OCI-LY7 (cell line): Measurements from ENCODE around the gene FAU. TPM values are rescaled to one million over a fixed set of nuclear protein-coding genes. Genes with fewer than 3 reads are reported as not detected.

Experiments used
- BruUV-seq: library from RNA; stranded (reverse); fragments of 400-500 nt; replicated peaks from 2 replicates; lab custom pipeline; 2021; lab: Mats Ljungman, UMichigan
- CTCF ChIA-PET: fragments of 300-600 bp; sonication (Branson Sonifier 250); formaldehyde crosslinking; loops from one replicate; lab custom pipeline; 2022; ENCODE audit warnings: antibody characterized with exemption; ENCODE audit not compliant: unreplicated experiment; lab: Charles Lee
- POLR2A ChIA-PET: fragments of 300-600 bp; sonication (Branson Sonifier 250); formaldehyde crosslinking; loops from one replicate; lab custom pipeline; 2022; ENCODE audit warnings: antibody characterized with exemption; lab: Charles Lee
- DNase-seq: peaks from one replicate; pipeline ENCODE4 v3.0.0-alpha.2; 2015; ENCODE audit warnings: low spot score
- H2AFZ ChIP-seq: fragments of 200-600 bp; sonication (generic), shearing (Covaris generic); 2 replicates; pipeline ENCODE4 v1.6.1; 2014; ENCODE audit warnings: mild to moderate bottlenecking, antibody characterized with exemption, low read length, moderate library complexity
- H3K27ac ChIP-seq: fragments of 200-600 bp; sonication (generic); 2 replicates; pipeline ENCODE4 v1.5.1; 2014; ENCODE audit warnings: mixed run types, low read depth, mild to moderate bottlenecking, moderate library complexity, low read length, inconsistent platforms; ENCODE audit not compliant: poor library complexity, severe bottlenecking
- H3K36me3 ChIP-seq: fragments of 200-600 bp; sonication (generic); 2 replicates; pipeline ENCODE4 v1.6.1; 2014; ENCODE audit warnings: mild to moderate bottlenecking, antibody characterized with exemption, low read length, moderate library complexity, mixed read lengths; ENCODE audit not compliant: insufficient read depth
- H3K4me1 ChIP-seq: fragments of 200-600 bp; sonication (generic); 2 replicates; pipeline ENCODE4 v1.5.1; 2014; ENCODE audit warnings: mild to moderate bottlenecking, low read length; ENCODE audit not compliant: insufficient read depth, poor library complexity, severe bottlenecking
- H3K4me2 ChIP-seq: fragments of 200-600 bp; sonication (generic); 2 replicates; pipeline ENCODE4 v1.6.1; 2014; ENCODE audit warnings: mild to moderate bottlenecking, low read length
- H3K4me3 ChIP-seq: fragments of 200-600 bp; sonication (generic); 2 replicates; pipeline ENCODE4 v1.5.1; 2014; ENCODE audit warnings: mild to moderate bottlenecking, low read depth, low read length; ENCODE audit not compliant: poor library complexity, severe bottlenecking
- H3K79me2 ChIP-seq: fragments of 200-600 bp; sonication (generic); 2 replicates; pipeline ENCODE4 v1.6.1; 2016; ENCODE audit warnings: low read depth, mild to moderate bottlenecking, low read length, moderate library complexity, mixed read lengths; ENCODE audit not compliant: insufficient read depth
- H3K9me2 ChIP-seq: fragments of 200-600 bp; sonication (generic); 2 replicates; pipeline ENCODE4 v1.6.1; 2016; ENCODE audit warnings: mild to moderate bottlenecking, low read length, mixed read lengths; ENCODE audit not compliant: insufficient read depth
- H3K9me3 ChIP-seq: fragments of 200-600 bp; sonication (generic); 2 replicates; pipeline ENCODE4 v1.6.1; 2014; ENCODE audit warnings: mild to moderate bottlenecking, mixed run types, low read length, mixed read lengths
- H4K20me1 ChIP-seq: fragments of 200-600 bp; sonication (generic); 2 replicates; pipeline ENCODE4 v1.6.1; 2014; ENCODE audit warnings: mild to moderate bottlenecking, antibody characterized with exemption, low read length, moderate library complexity, mixed read lengths; ENCODE audit not compliant: insufficient read depth
- CTCF ChIP-seq: fragments of 200-600 bp; sonication (generic); conservative IDR thresholded peaks from 2 replicates; pipeline ENCODE4 v1.5.1; 2014; ENCODE audit warnings: mild to moderate bottlenecking, antibody characterized with exemption, low read length, moderate library complexity, mixed read lengths
- EZH2phosphoT487 ChIP-seq: fragments of 200-600 bp; sonication (generic); IDR thresholded peaks from 2 replicates; pipeline ENCODE4 v1.6.1; 2018; ENCODE audit warnings: low read depth, borderline replicate concordance, mild to moderate bottlenecking, mixed run types, antibody characterized with exemption, low read length, moderate library complexity, mixed read lengths
- intact Hi-C: fragments of 100-400 bp; cut with micrococcal nuclease; formaldehyde crosslinking; loops from one replicate; pipeline ENCODE4 v1.10.0; 2022; ENCODE audit not compliant: unreplicated experiment
- total RNA-seq, 2 experiments: library from RNA; depleted of rRNA in 1 of 2; stranded (reverse); fragments of >200 nt in 1 of 2; shearing (Covaris generic) in 1 of 2; gene quantifications; 2 replicates each; pipeline ENCODE4 v1.2.3, GENCODE V29; 2014 to 2022

FAU gene
- total RNA-seq, 2 experiments from 2014 or later: 1,406 to 1,573 TPM

- Histone ChIP-seq H3K4me1 (peaks cover 42% of the 10 kb centered on the region), H3K9me3 (no peaks in the 10 kb centered on the region), H4K20me1 (no peaks in the 10 kb centered on the region), H2AFZ (no peak overlapping the region), H3K4me2 (no peak overlapping the region), H3K9me2 (no peaks in the 10 kb centered on the region), H3K27ac (no peak overlapping the region), H3K36me3 (no peaks in the 10 kb centered on the region), H3K4me3 (no peak overlapping the region), H3K79me2 (no peaks in the 10 kb centered on the region)
- no peak for DNase-seq
- intact Hi-C loops: no loop called here
- ChIA-PET CTCF (no interaction called here), POLR2A (interaction anchor here (0.5 to 0.6 kb wide), 3 partner anchors 92 to 197 kb away, joined by 3 to 4 read pairs (median 3); no protein-coding TSS in a partner anchor)
- no TSS peak for BruUV-seq
- TF ChIP-seq EZH2phosphoT487: no peak
- no peak for TF ChIP-seq CTCF
These were observed 41.8 kb upstream of the FAU start for GRCh38 chr11:65163684-65164083.

GRCh38 chr11:65160643-65161042 lies 38.7 kb upstream of the FAU start:
- TF ChIP-seq CTCF: no peak
- no peak for TF ChIP-seq EZH2phosphoT487
- CTCF ChIA-PET: no interaction called here
- POLR2A ChIA-PET: no interaction called here

GRCh38 chr11:65159012-65159411 lies 37.1 kb upstream of the FAU start:
- no peak for DNase-seq

More at GRCh38 chr11:65160643-65161042, 38.7 kb upstream of the FAU start:
- peaks cover 32% of the 10 kb centered on the region for H3K4me1 ChIP-seq
- no peak overlapping the region for H3K27ac ChIP-seq
- H3K79me2 ChIP-seq: no peaks in the 10 kb centered on the region
- H4K20me1 ChIP-seq: no peaks in the 10 kb centered on the region
- DNase-seq: no peak
- intact Hi-C loops: no loop called here
- BruUV-seq: no TSS peak
- H3K4me2 ChIP-seq: peak overlapping the region; percentile 5; the same call in 1 of the 2 replicates
- H3K36me3 ChIP-seq: no peaks in the 10 kb centered on the region
- no peaks in the 10 kb centered on the region for H3K9me2 ChIP-seq
- no peak overlapping the region for H3K4me3 ChIP-seq
- no peaks in the 10 kb centered on the region for H3K9me3 ChIP-seq
- H2AFZ ChIP-seq: peak overlapping the region; percentile 60; the same call in 1 of the 2 replicates

More at GRCh38 chr11:65159012-65159411, 37.1 kb upstream of the FAU start:
- Histone ChIP-seq H2AFZ (peak overlapping the region; percentile 84; the same call in 1 of the 2 replicates), H4K20me1 (no peaks in the 10 kb centered on the region), H3K4me2 (peak overlapping the region; percentile 56), H3K36me3 (no peaks in the 10 kb centered on the region), H3K79me2 (no peaks in the 10 kb centered on the region), H3K4me1 (peaks cover 32% of the 10 kb centered on the region), H3K9me3 (no peaks in the 10 kb centered on the region), H3K27ac (peak overlapping the region; percentile 52), H3K4me3 (peak overlapping the region; percentile 19), H3K9me2 (no peaks in the 10 kb centered on the region)
- no TSS peak for BruUV-seq
- POLR2A ChIA-PET: interaction anchor here (0.6 to 1.4 kb wide), 2 partner anchors 23 to 1802 kb away, joined by 3 to 4 read pairs; no protein-coding TSS in a partner anchor
- CTCF ChIA-PET: no interaction called here
- intact Hi-C loops: no loop called here
- TF ChIP-seq CTCF (no peak), EZH2phosphoT487 (no peak)
